DND-41 (cell line): Measurements from ENCODE around the gene SCPEP1.
"Not testable (repeated sequence)": the region's sequence is repeated elsewhere in the genome, so short reads cannot be mapped to it uniquely, and the experiment has no call there.

Experiments used
- CTCF ChIP-seq: IDR thresholded peaks from 2 replicates; pipeline ENCODE4 v1.5.1; 2012; ENCODE audit warnings: borderline replicate concordance, low read length, moderate library complexity, mild to moderate bottlenecking; ENCODE audit not compliant: poor library complexity, severe bottlenecking; ENCODE audit errors: extremely low read depth
- EZH2 ChIP-seq: IDR thresholded peaks from 3 replicates; pipeline ENCODE4 v1.6.1; 2012; ENCODE audit warnings: borderline replicate concordance, low read depth, mild to moderate bottlenecking, moderate library complexity, low read length, inconsistent platforms; ENCODE audit not compliant: severe bottlenecking

GRCh38 chr17:56980526-56980925, 2.6 kb downstream of the SCPEP1 start:
- TF ChIP-seq CTCF, EZH2: not testable (repeated sequence)
